ENCODE results near the gene POLD4. TPM values are rescaled to one million over a fixed set of nuclear protein-coding genes. Genes with fewer than 3 reads are reported as not detected.

The POLD4 gene
- total and polyA plus RNA-seq, 12 donors: 13.0 to 166 (median 95.6) TPM

DNA sequence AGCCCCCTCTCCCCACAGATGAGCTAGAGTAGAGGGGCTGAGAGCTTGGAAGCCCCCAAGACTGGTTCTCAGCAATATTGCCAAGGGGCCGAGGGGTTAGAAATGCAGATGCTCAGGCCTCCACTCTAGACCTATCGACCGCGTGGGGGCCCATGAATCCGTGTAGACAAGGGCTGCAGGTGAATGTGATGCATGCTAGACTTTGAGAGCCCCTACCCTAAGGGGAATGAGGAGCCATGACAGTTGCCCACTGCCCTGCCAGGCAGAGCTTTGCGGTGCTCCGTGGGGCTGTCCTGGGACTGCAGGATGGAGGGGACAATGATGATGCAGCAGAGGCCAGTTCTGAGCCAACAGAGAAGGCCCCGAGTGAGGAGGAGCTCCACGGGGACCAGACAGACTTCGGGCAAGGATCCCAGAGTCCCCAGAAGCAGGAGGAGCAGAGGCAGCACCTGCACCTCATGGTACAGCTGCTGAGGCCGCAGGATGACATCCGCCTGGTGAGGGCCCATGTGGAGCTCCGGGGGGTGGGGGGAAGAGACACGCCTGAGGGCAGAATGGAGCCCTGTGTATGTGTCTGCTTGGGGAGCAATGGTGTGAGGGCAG, 48.7 kb downstream of the POLD4 start:
- 89 to 90% (median 90%) methylated on average over 9 to 14 of the region's 14 CpGs for WGBS, 4 donors
- no peaks in the 10 kb centered on the region for H3K9me3 ChIP-seq (replicated peaks in 1 of 3)
- intact Hi-C loops (cut with DNase I): loop anchor here in 1 of 2 donors (5.0 kb wide), 1 partner anchor 37 kb away; the partner anchor contains the start of gene GRK2
- TF ChIP-seq, protein P1, sequence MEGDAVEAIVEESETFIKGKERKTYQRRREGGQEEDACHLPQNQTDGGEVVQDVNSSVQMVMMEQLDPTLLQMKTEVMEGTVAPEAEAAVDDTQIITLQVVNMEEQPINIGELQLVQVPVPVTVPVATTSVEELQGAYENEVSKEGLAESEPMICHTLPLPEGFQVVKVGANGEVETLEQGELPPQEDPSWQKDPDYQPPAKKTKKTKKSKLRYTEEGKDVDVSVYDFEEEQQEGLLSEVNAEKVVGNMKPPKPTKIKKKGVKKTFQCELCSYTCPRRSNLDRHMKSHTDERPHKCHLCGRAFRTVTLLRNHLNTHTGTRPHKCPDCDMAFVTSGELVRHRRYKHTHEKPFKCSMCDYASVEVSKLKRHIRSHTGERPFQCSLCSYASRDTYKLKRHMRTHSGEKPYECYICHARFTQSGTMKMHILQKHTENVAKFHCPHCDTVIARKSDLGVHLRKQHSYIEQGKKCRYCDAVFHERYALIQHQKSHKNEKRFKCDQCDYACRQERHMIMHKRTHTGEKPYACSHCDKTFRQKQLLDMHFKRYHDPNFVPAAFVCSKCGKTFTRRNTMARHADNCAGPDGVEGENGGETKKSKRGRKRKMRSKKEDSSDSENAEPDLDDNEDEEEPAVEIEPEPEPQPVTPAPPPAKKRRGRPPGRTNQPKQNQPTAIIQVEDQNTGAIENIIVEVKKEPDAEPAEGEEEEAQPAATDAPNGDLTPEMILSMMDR (IDR thresholded peaks at IDR 0.05): no peak
- no peak for TF ChIP-seq POLR2A (IDR thresholded peaks at IDR 0.05)
- no peaks in the 10 kb centered on the region for H3K27me3 ChIP-seq
- peaks cover 0 to 31% of the 10 kb centered on the region in 2 donors for H3K36me3 ChIP-seq (replicated peaks in 1 of 2)
- H3K27ac ChIP-seq: peak overlapping the region in 1 of 5 donors; percentile 68
- peak overlapping the region in 1 of 4 donors; percentile 85 for H3K4me3 ChIP-seq
- DNase-seq: peak in 5 of 7 donors; percentile 7 to 50 (median 15)
- peaks cover 15 to 21% of the 10 kb centered on the region in 2 donors for H3K4me1 ChIP-seq (replicated peaks in 1 of 2)

DNA sequence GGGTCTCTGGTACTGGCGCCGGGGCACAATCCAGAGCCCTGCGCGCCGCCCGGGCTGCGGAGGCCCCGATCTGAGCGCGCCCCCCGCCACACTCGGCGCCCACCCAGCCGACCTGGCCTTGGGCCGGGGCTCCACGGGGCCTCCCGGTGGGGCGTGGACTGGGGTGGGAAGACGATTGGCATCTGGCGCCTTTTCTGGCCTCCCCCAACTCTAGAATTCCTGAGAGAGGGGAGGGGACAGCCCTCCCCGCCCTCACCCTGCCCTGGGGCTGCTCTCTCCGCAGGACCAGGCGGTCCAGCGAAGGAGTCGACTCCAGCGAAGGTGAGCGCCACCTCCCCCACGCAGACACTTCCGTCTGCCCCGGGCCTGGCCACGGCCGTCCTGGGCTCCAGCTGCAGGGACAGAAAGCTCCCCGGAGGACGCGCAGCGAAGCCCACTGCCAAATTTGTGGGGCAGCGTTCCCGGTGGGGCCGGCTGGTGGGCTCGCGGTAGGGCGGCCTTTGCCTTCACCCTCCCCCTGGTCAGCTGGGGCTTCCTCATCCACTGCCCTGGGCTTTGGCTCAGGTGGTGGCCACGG, 49.4 kb downstream of the POLD4 start:
- peak in 6 of 7 donors; percentile 24 to 54 (median 28) for DNase-seq
- Histone ChIP-seq H3K27me3 (no peaks in the 10 kb centered on the region), H3K36me3 (replicated peaks in 1 of 2) (peaks cover 0 to 31% of the 10 kb centered on the region in 2 donors), H3K9me3 (replicated peaks in 1 of 3) (no peaks in the 10 kb centered on the region), H3K4me1 (replicated peaks in 1 of 2) (peaks cover 15 to 21% of the 10 kb centered on the region in 2 donors), H3K27ac (peak overlapping the region in 3 of 5 donors; percentile 0 to 68 (median 8)), H3K4me3 (peak overlapping the region; percentile 26 to 93 (median 72))
- WGBS, 4 donors: 0 to 5% (median 3%) methylated on average over 1 to 43 of the region's 43 CpGs; no CpG with 5 or more reads in 1 of the 4 donors
- intact Hi-C loops (cut with DNase I): loop anchor here in 1 of 2 donors (5.0 kb wide), 1 partner anchor 37 kb away; the partner anchor contains the start of gene GRK2
- TF ChIP-seq, protein P1 (IDR thresholded peaks at IDR 0.05): no peak
- no peak for TF ChIP-seq POLR2A (IDR thresholded peaks at IDR 0.05)

DNA sequence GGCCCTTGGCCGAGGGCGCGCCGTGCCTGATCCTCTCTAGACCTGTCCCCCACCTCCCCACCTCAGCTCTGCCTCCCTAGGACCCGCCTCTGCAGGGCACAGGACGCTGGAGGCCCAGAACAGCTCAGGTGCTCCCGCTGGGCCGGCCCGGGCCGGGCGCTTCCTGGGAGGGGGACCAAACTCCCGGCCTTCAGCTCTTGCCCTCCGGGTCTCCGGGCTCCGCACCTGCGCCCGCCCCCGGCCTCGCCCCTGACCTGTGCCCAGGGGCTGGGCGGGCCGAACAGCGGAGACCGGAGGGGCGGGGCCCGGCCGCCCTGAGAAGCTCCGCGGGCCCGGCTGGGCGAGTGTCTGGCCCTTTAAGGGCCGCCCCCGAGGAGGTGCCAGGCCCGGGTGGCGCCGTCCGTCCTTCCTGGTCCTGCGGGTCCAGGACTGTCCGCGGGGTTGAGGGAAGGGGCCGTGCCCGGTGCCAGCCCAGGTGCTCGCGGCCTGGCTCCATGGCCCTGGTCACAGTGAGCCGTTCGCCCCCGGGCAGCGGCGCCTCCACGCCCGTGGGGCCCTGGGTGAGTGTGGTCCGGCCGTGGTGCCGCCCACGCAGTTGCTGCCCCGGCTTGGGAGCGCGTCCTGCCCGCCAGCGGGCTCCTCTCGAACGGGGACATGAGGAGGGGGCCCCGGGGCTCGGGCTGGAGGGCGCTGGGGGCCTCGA, 50.1 kb downstream of the POLD4 start, which contains the start of gene SSH3:
Gene SSH3 (plus strand): TSS at position 399 of the 703 bp plus-strand sequence. CDS start 96 bp downstream, at position 495.
- H3K27ac ChIP-seq: peak within 1 kb of the TSS in 3 of 5 donors; percentile 0 to 68 (median 8)
- DNase-seq: peak; percentile 61 to 75 (median 70)
- peaks cover 0 to 30% of the 10 kb centered on the region in 2 donors for H3K36me3 ChIP-seq (replicated peaks in 1 of 2)
- WGBS, 4 donors: 0 to 1% (median 1%) methylated on average over 5 to 65 of the region's 65 CpGs
- peak within 1 kb of the TSS; percentile 26 to 93 (median 72) for H3K4me3 ChIP-seq
- peaks cover 15 to 21% of the 10 kb centered on the region in 2 donors for H3K4me1 ChIP-seq (replicated peaks in 1 of 2)
- TF ChIP-seq, protein P1 (IDR thresholded peaks at IDR 0.05): no peak
- TF ChIP-seq POLR2A (IDR thresholded peaks at IDR 0.05): peak in 1 of 2 donors; percentile 30
- no peaks in the 10 kb centered on the region for H3K27me3 ChIP-seq
- H3K9me3 ChIP-seq (replicated peaks in 1 of 3): no peaks in the 10 kb centered on the region
- intact Hi-C loops (cut with DNase I): loop anchor here in 1 of 2 donors (5.0 kb wide), 1 partner anchor 36 kb away; the partner anchor contains the start of gene GRK2
